ENCODE data around the gene STAT4.
A peak's percentile ranks its signal among the peaks of the same experiment; 100 is the strongest.

Gene STAT4

DNA sequence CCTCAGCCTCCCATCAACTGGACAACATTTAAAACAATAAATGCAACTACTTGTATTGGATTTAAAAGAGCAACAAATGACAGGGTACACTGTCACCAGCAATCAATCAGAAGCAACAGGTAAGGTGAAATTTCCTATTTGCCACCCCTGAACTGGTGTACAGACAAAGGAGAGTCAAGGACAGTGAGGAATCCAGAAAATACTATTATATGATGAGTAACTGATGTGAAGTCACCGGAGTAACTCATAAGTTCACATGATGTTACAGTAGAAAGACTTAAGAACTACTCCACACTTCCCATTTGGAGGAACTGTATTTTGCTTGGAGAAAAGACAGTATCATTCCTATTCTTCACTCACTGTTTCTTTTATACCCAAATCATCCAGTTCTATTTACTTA, 132.7 kb downstream of the STAT4 start:
- no peak for DNase-seq (ENCODE audit: low read depth in 1 of 2, low spot score in 1 of 2)

DNA sequence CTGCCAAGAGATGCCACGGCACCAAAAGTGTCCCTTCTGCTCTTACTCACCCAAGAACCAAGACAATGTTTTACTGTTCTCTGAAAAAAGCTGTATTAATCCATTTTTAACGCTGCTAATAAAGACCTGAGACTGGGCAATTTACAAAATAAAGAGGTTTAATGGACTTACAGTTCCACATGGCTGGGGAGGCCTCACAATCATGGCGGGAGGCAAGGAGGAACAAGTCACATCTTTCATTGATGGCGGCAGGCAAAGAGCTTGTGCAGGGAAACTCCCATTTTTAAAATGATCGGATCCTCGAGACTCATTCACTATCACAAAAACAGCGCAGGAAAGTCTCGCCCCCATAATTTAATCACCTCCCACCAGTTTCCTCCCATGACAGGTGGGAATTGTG, 135.0 kb downstream of the STAT4 start:
- DNase-seq (ENCODE audit: low read depth in 1 of 2, low spot score in 1 of 2), result no peak

DNA sequence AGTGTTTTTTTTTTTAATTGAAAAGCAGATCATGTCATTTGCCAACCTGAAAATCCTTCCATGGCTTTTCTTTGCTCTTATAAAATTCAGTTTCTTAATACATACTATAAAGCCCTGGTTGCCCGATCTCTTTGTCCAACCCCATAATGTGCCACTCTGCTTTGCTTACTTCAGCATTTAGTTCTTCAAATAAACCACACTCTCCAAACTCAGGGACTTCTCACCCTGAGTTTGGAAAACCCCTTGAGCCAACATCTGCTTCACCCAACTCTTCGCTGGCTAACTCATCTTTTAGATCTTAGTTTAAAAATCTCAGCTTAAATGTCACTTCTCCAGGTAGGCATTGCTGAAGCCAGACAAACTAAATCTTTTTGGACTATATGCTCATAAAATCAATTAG, 135.6 kb downstream of the STAT4 start:
- DNase-seq (ENCODE audit: low read depth in 1 of 2, low spot score in 1 of 2), result peak in 1 of 2 donors; percentile 30

DNA sequence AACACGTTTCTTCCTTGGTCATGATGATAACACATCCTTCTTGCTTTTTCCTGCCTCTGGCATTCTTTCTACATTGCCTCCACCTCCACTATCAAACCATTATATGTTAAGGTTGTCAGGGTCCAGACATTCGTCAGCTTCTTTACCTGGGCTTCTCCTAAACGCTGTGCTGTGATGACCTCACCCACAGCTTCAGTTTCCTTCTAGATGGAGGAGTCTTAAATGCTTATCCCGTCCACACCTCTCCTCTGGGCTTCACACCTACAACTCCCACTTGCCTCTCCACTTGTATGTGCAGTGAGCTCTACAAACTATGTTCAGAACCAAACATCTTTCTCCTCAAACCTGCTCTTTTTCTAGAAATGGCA, 136.2 kb downstream of the STAT4 start:
- no peak for DNase-seq (ENCODE audit: low read depth in 1 of 2, low spot score in 1 of 2)

DNA sequence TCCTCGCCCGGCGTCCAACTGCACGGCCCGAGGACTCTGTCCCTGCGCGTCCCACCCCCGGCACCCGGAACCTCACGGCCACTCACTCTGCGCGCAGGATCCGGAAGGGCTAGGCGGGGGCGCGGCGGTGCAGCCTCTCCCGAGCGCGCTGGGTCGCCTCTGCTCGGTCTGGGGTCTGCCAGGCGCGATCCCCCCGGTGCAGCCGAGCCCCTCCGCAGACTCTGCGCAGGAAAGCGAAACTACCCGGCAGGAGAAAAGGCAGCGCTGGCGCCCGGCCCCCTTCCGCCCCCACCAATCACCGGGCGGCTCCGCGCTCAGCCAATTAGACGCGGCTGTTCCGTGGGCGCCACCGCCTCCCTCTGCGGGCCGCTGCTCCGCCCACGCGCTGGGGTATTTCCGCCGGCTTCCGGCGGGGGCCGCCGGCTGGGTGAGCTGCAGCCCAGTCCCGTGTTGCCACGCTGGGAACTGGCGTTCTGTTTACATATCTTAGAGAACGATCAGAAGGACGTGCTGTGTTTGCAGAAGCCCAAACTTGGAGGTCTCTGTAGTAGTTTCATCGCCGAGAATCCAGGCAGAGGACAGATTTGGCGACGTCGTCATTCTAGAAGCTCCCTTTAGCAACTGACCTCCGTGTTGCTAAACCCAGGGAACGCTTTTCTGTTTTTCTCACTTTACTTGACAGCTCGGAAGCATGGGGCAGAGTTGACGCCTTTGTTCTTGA, 136.7 kb downstream of the STAT4 start, which contains the start of gene STAT1:
Gene STAT1 (minus strand): TSS at position 240 of the 721 bp plus-strand sequence. CDS start 4,168 bp downstream, outside the sequence.
- peak; percentile 93 to 96 for DNase-seq (ENCODE audit: low read depth in 1 of 2, low spot score in 1 of 2)

DNA sequence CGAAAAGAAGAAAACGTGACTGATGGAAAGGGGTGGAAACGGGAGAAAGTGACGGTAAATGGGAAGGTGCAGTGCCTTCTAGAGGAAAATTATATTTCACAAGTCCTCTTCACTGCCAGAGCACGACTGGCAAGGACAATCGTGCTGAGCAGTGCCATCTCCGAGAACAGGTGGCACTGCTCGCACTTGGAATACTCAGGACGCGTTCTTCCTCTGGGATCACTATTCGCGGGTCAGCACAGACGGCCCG, 137.2 kb downstream of the STAT4 start:
- DNase-seq (ENCODE audit: low read depth in 1 of 2, low spot score in 1 of 2), result no peak

DNA sequence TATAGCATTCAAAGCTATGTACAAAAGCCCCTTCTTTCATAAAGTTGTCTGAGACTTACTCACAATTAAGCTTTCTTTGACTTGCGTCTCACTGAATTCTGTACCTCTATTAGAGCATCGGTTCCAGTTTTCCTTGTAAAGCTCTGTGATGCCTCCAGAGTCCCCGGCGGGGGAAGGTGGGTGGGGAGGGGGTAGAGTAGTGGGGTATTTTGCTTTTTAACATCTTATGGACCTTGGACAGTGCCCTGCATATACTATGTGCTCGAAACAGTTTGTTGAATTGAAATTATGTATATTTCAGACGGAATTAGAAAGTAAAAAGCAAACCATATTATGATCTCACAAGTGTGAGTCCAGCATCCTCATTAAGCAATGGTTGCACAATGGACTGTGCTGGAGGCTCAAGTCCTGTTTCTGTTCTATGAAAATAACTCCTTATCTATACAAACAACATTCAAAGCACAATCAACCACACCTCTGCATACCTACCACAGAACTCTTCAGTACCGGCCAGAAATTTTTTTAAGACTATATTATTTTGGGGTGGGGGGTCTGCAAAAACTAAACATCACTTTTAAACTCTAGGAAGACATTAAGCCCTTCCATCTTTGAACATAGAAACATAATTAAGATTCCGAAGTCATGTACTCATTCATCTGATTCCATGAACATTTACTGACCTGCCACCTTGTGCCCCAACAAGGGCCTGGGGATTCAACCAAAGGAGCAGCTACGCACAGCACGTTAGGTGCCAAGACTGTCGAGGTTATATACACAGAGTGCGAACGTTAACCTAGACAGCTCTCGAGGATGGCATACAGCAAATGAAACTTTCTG, 137.7 kb downstream of the STAT4 start:
- no peak for DNase-seq (ENCODE audit: low read depth in 1 of 2, low spot score in 1 of 2)

DNA sequence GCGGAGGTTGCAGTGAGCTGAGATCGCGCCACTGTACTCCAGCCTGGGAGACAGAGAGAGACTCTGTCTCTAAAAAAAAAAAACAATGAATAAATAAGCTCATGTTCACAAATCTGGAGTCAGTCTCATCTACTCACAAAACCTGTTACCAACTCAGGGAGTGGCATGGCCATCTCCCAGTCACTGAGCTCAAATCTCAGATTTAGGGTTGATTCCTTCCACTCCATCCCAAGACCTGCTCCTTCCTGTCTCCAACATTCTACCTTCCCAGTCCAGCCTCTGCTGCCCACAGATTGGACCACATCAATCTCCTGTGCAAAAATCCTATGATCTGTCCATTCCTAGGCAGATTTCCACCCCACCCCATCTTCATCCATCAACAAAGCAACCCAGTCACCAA, 138.4 kb downstream of the STAT4 start:
- no peak for DNase-seq (ENCODE audit: low read depth in 1 of 2, low spot score in 1 of 2)

DNA sequence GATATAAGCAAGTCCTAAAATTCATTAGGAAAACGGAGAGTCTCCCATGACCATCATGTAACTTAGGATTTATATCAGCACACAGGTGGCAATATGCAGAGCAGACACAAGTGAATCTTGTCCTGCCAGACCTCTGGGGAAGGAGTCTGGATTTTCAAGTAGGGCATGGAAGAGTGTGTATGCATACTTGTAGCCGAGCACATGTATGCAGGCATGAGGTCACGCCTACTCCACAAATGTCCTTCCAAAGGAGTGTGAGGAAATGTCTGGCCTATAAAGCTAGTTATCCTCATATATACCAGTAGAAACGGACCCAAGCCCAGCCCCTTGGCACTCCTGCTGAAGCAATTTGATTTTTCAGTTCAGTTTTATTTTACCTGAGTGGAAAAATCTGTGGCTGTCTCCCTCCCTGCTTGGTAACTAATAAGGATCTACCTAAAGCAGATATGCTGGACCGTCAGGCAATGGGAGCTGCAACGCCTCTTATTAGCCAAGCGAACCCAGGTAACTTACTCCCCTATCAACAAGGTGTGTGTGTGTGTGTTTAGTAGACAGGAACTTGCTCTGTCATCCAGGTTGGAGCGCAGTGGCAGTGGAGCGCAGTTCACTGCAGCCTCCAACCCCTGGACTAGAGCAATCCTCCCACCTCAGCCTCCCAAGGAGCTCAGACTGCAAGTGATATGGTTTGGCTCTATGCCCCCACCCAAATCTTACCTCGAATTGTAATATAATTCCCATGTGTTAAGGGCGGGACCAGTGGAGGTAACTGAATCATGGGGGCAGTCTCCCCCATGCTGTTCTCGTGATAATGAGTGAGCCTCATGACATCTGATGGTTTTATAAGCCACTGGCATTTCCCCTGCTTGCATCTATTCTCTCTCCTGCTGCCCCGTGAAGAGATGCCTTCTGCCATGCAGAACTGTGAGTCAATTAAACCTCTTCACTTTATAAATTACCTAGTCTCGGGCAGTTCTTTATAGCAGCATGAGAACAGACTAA, 139.6 kb downstream of the STAT4 start:
- no peak for DNase-seq (ENCODE audit: low read depth in 1 of 2, low spot score in 1 of 2)

DNA sequence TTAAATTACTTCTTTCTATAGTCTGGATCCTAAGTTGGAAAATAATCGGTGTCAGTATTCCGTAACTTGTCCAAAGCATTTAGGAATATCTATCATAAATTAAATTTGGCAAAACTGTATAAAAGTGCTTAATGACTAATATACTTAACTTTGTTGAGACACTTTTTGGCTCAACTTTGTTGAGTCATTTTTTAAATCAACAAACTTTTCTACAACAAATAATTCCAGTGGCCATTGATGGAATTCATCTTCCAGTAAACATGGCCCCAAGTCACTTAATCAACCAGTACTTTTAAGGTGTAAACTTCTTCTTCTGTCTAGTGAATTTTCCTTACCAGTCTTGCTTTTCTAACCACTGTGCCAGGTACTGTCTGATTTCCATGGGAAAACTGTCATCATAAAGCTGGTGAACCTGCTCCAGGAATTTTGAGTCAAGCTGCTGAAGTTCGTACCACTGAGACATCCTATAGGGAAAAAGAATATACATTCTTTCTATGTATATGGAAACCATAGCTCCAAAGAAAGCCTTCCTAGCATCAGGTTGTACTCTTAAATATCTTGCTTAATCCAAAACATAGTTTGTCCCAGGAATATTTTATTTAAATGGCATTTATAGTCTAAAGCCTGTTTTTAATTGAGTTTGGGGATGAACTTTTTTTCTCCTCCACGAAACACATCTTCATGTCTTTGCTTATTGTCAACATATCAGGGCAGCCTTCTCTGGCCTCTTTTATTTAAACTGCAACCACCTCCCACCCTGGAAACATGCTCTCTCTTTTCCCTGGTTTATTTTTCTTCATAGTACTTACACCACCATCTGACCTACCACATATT, 141.0 kb downstream of the STAT4 start:
- DNase-seq (ENCODE audit: low read depth in 1 of 2, low spot score in 1 of 2), result no peak

DNA sequence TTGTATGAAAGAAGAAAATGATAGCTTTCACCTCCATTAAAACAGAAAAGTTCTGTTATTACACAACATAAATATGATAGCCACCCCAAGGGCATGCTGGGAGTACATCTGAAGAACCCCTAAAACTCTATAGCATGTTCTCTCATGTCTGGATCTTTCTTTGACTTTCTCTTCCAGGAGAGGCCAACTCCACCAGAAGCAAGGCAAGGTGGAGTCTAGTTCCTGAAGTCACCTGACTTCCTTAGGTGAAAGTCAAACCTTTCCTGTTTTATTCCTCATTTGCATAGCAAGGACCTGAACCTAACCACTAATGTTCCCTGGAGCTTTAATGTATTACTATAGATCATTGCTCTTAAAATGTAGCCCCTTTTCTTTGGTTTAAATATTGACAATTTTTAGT, 142.5 kb downstream of the STAT4 start:
- no peak for DNase-seq (ENCODE audit: low read depth in 1 of 2, low spot score in 1 of 2)

DNA sequence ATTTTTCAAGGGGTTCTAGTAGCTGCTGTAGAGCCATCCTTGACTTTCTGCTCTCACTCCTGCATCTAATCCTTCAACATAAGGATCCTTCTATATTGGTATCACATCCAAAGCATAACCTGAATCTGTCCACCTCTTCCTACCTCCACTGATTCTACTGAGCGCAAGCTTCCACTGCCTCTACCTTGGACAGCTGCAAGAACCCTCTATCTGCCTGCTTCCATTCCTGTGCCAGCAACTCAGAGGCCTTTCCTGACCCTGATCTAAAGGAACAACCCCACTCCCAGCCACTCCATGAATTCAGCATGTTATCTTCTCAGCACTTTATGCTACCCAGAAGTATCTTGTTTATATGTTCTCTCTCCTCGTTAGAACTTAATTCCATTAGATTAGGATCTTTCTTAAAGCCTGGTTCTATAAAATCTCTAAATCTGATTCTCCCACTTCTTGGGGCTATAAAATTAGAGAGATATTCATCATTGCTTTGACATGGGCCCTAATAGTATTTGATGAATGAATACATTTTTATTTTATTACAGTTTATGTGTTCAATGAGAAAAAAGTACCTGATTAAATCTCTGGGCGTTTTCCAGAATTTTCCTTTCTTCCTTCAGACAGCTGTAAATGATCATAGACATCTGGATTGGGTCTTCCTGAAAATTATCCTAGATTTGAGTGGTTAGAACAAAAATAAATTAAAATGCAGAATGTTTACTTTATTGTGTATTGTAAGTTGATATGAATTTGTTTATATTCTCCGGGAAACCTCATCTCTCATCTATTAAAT, 143.6 kb downstream of the STAT4 start:
- DNase-seq (ENCODE audit: low read depth in 1 of 2, low spot score in 1 of 2), result no peak

DNA sequence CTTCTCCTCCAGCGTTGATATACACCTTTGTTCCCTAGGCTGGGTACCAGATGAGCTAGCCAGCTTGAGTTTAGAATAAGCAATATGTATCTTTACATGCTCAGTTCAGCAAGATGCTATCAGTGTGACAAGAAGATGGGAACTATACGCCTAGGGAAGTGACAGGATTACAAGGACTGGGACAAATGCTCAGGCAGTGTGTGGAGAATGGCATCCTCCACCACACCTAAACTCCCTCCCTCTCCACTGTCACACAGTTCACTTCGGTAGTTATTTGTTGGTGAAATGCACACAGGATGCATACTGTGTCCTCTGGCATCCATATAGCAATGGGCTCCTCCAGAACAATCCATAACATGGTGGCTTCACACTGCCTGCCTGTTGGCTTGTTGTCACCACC, 144.5 kb downstream of the STAT4 start:
- DNase-seq (ENCODE audit: low read depth in 1 of 2, low spot score in 1 of 2), result no peak

DNA sequence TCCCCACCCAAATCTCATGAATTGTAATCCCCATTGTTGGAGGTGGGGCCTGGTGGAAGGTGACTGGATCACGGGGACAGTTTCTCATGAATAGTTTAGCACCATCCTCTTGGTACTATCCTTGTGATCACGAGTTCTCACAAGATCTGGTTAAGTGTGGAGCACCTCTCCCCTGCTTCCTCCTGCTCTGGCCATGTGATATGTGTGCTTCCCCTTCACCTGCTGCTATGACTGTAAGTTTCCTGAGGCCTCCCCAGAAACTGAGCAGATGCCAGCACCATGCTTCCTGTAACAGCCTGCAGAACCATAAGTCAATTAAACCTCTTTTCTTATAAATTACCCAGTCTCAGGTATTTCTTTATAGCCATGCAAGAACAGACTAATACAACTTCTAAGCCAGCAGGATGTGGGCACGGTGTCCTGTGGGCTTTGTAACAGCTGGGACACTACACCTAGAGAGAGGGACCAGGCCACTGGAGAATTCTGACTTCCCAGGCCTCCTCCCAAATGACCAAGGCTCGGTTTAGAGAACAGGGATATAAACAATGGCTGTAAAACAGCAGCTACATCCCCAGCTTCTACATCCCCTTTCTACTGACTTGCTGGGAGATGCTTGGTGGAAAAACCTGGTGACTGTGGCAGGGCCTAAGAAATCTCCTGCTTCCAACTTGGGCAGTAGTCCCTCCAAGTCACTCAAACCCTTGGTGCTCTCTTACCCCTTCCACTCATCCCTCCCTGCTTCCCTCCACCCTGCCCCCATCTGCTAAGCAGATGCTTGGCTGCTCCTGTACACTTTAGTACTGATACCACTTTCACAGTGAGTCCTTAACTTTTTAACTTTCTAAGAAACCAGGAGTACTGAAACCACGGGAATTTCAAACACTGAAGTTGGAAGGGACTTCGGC, 147.1 kb downstream of the STAT4 start:
- no peak for DNase-seq (ENCODE audit: low read depth in 1 of 2, low spot score in 1 of 2)

DNA sequence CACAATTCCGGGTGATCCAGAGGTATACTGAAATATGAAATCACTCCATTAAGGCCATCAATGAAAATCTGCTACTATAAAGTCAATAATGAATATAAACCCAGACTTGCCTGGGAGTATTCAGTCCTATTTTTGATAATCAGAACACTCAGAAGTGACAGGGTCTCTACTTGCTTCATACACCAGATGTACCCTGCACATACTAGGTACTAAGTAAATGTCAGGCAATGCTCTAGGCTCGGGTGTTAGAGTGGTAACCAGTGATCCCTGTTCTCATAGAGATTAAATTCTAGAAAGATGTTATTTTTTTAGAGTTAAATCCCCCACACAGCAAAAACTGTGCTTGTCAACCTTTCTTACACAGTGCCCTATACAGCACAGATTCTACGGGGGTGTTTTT, 149.2 kb downstream of the STAT4 start:
- DNase-seq (ENCODE audit: low read depth in 1 of 2, low spot score in 1 of 2), result no peak

DNA sequence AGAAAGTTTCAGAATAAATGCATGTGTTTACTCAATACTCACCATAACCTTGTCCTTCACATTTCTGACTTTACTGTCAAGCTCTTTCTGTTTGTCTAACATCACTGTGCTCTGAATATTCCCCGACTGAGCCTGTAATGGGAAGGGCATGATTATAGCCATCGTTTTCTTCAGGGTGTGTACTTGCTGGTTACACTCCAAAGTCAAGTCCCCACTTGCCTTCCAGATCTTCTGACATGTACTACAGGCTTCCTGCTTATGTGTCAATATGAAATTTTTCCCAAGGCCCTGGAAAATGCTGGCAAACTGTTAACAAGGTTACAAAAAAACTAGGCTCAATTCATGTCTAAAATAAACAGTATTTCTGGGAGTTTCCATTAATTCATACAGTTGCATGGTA, 149.8 kb downstream of the STAT4 start:
- DNase-seq (ENCODE audit: low read depth in 1 of 2, low spot score in 1 of 2), result no peak

DNA sequence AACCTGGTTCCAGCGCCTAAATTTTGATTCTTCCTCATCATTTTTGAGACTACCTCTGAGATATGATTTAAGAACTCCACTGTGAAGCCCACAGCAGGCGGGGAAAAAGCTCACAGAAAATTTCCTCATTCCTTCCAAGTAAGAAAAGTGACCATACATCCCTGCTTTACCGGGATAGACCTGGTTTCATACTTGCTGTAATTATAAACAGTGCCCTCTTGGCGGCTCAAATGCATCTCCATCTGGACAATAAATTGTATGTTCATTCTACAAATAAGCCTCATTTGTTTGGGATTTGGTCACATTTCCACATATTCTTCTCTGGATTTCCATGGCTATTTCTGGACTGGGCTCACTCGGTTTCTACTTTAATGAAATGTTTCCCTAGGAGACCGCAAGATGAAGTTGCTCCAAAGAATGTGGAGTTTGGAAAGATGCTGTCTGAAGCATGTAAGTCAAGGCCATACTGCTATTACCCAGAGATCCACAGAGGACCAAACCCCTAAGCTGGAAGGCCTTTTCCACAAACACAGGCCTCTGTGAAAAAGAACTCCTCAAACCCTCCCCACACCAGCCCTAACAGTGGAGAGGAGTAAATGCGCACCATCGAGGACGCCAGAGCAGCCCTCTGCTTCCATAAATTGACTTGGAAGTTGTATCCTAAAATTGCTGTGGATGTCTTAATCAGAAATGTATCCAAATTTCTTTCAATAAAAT, 150.7 kb downstream of the STAT4 start:
- no peak for DNase-seq (ENCODE audit: low read depth in 1 of 2, low spot score in 1 of 2)

DNA sequence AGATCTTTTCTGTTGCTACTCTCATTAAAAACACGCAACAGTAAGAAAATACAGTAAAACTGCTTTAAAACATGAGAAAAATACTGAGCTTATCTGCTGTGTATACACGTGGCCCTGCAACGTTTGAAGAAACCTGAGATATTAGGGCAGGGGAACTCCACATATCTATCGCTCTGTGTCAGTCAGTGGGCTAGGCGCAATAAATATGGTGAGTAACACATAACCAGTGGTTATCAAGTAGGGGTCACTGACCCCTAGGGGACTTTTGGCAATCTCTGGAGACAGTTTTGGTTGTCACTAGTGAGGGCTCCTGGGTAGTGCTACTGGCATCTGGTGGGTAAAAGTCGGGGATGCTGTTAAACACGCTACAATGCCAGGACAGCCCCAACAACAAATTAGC, 151.7 kb downstream of the STAT4 start:
- no peak for DNase-seq (ENCODE audit: low read depth in 1 of 2, low spot score in 1 of 2)

Data from activated CD4-positive, alpha-beta T cell treated with anti-CD3 and anti-CD28 coated beads, Interleukin-2, amount 50 U/mL, for 24 hours (primary cell).